ENCODE data around the gene KRT78. TPM values are rescaled to one million over a fixed set of nuclear protein-coding genes. Genes with fewer than 3 reads are reported as not detected.
"Not testable (repeated sequence)": the region's sequence is repeated elsewhere in the genome, so short reads cannot be mapped to it uniquely, and the experiment has no call there.

Gene KRT78
- total RNA-seq, 2 donors from 2014 or later = not detected

DNA sequence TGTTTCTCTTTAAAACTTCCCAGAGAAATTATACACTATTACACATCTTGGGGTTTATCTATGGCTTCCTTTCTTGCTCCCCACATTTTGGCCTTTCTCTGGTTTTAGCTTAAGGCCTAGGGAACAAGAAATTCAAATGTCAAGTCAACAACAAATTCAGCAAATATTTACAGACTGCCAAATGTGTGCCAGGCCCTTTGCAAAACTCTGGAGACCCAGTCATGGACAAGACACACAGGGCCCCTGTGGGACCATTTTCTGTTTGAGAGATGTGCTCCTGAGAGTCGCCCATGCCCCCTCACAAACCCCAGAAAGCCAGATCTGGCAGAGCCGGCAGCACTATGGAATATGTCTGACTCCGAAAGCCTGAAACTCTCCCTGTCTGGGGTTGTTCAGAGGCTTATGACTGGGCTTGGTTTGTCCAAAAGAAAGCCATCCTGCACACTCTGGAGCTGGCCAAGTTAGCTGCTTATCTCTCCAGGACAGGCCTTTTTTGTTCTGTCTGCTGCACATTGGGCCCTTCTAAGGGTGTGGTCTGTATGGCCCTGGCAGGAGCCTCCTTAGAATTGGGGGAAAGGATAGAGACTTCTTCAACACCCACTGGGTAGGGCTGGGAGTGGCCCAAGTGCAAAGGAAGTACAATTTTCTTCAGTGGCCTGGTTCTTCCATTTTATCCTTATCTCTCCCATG lies 51.8 kb downstream of the KRT78 start:
- H3K27ac ChIP-seq (ENCODE audit: low read depth, low read length) = no peak overlapping the region
- TF ChIP-seq, protein P1, sequence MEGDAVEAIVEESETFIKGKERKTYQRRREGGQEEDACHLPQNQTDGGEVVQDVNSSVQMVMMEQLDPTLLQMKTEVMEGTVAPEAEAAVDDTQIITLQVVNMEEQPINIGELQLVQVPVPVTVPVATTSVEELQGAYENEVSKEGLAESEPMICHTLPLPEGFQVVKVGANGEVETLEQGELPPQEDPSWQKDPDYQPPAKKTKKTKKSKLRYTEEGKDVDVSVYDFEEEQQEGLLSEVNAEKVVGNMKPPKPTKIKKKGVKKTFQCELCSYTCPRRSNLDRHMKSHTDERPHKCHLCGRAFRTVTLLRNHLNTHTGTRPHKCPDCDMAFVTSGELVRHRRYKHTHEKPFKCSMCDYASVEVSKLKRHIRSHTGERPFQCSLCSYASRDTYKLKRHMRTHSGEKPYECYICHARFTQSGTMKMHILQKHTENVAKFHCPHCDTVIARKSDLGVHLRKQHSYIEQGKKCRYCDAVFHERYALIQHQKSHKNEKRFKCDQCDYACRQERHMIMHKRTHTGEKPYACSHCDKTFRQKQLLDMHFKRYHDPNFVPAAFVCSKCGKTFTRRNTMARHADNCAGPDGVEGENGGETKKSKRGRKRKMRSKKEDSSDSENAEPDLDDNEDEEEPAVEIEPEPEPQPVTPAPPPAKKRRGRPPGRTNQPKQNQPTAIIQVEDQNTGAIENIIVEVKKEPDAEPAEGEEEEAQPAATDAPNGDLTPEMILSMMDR (conservative IDR thresholded peaks at IDR 0.05) = no peak
- no peak overlapping the region for H3K4me3 ChIP-seq (ENCODE audit: low read length)
- Mint-ChIP-seq H3K9me3 (no peaks in the 10 kb centered on the region), H3K27me3 (ENCODE audit: insufficient read depth) (peaks cover 9% of the 10 kb centered on the region), H3K4me1 (peaks cover 6% of the 10 kb centered on the region), H3K36me3 (ENCODE audit: low read depth) (no peaks in the 10 kb centered on the region), H3K4me3 (no peak overlapping the region), H3K27ac (no peak overlapping the region)
- no peak for DNase-seq
- no peaks in the 10 kb centered on the region for H3K27me3 ChIP-seq (ENCODE audit: control insufficient read depth, insufficient read depth, low read length, poor library complexity, severe bottlenecking)
- H3K36me3 ChIP-seq (ENCODE audit: control insufficient read depth, insufficient read depth, low read length) = no peaks in the 10 kb centered on the region
- no peaks in the 10 kb centered on the region for H3K9me3 ChIP-seq (ENCODE audit: control insufficient read depth, low read length)
- H3K9ac ChIP-seq (ENCODE audit: extremely low read depth, low read length, poor library complexity, severe bottlenecking) = no peak overlapping the region
- 87 to 91% methylated on average over 3 of the region's 3 CpGs for WGBS, 2 experiments (ENCODE audit: insufficient coverage in 1 of 2, insufficient read length in 1 of 2)
- no peaks in the 10 kb centered on the region for H3K4me1 ChIP-seq (ENCODE audit: control insufficient read depth, insufficient read depth, low read length)

DNA sequence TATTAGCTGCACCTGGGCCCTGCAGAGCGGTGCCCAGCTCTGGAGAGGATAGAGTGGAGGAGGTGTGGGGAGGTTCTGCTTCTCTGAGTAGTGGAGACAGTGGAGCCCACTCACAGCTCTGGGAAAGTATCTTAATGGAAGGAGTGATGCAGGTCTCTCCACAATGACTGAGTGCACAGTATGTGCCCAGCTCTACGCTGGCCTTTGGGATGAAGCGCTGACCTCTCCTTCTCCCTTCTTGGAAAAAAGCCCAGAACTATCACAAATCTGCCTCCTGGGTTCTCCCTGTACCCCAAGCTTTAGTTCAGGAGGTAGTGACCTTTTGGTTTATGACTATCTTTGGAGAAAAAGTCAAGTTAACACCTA lies 52.4 kb downstream of the KRT78 start:
- DNase-seq = no peak
- H3K9me3 Mint-ChIP-seq = no peaks in the 10 kb centered on the region
- H3K27me3 Mint-ChIP-seq (ENCODE audit: insufficient read depth) = peaks cover 11% of the 10 kb centered on the region
- no peaks in the 10 kb centered on the region for H3K4me1 ChIP-seq (ENCODE audit: control insufficient read depth, insufficient read depth, low read length)
- H3K27ac Mint-ChIP-seq = no peak overlapping the region
- peaks cover 6% of the 10 kb centered on the region for H3K4me1 Mint-ChIP-seq
- H3K36me3 ChIP-seq (ENCODE audit: control insufficient read depth, insufficient read depth, low read length) = no peaks in the 10 kb centered on the region
- no peaks in the 10 kb centered on the region for H3K9me3 ChIP-seq (ENCODE audit: control insufficient read depth, low read length)
- no peak overlapping the region for H3K27ac ChIP-seq (ENCODE audit: low read depth, low read length)
- TF ChIP-seq, protein P1 (conservative IDR thresholded peaks at IDR 0.05) = no peak
- WGBS, 2 experiments (ENCODE audit: insufficient coverage in 1 of 2, insufficient read length in 1 of 2) = 92 to 100% methylated on average over 1 to 3 of the region's 3 CpGs
- no peaks in the 10 kb centered on the region for H3K36me3 Mint-ChIP-seq (ENCODE audit: low read depth)
- no peak overlapping the region for H3K4me3 Mint-ChIP-seq
- H3K9ac ChIP-seq (ENCODE audit: extremely low read depth, low read length, poor library complexity, severe bottlenecking) = no peak overlapping the region
- H3K4me3 ChIP-seq (ENCODE audit: low read length) = no peak overlapping the region
- H3K27me3 ChIP-seq (ENCODE audit: control insufficient read depth, insufficient read depth, low read length, poor library complexity, severe bottlenecking) = no peaks in the 10 kb centered on the region

DNA sequence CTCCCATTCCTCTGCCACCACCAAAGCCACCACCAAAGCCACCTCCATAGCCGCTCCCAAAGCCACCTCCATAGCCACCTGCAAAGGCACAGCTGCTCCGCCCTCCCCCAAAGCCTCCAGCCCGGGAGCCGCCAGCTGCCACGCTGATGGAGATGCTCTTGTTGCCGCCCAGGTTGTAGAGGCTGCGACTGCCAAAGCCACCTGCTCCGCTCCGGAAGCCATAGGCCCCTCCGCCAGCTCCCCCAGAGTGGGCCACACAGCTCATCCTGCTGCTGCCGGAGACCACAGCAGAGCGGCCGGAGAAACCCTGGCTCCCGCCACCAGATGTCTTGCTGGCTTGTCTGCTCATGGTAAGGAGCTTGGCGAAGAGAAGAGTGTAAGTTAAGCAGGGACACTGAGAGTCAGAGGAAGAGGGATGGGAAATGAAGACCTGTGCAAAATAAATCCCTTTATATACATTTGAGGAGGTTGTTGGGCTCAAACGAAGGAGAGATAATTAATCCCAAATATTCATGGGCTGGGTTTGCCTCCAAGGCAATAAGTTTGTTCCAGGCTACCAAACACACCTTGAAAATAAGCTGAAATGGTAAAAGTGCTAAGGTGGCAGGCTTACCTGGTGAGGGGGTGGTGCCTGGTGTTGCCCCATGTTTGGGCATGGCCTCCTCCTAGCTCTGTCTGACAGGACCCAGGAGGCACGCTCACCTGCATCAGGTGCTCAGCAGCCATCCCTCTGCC lies 52.9 kb downstream of the KRT78 start, which contains the start of gene KRT3:
KRT3 (minus strand) TSS at position 424 of the 735 bp plus-strand sequence; CDS start at position 349, 75 bp downstream.
- TF ChIP-seq, protein P1 (conservative IDR thresholded peaks at IDR 0.05) = no peak
- H3K9ac ChIP-seq (ENCODE audit: extremely low read depth, low read length, poor library complexity, severe bottlenecking) = no peak within 1 kb of the TSS
- H3K9me3 ChIP-seq (ENCODE audit: control insufficient read depth, low read length) = no peaks in the 10 kb centered on the region
- no peak within 1 kb of the TSS for H3K27ac Mint-ChIP-seq
- 94% methylated on average over 11 to 17 of the region's 17 CpGs for WGBS, 2 experiments (ENCODE audit: insufficient coverage in 1 of 2, insufficient read length in 1 of 2)
- no peak within 1 kb of the TSS for H3K27ac ChIP-seq (ENCODE audit: low read depth, low read length)
- H3K36me3 Mint-ChIP-seq (ENCODE audit: low read depth) = no peaks in the 10 kb centered on the region
- peaks cover 6% of the 10 kb centered on the region for H3K4me1 Mint-ChIP-seq
- no peaks in the 10 kb centered on the region for H3K4me1 ChIP-seq (ENCODE audit: control insufficient read depth, insufficient read depth, low read length)
- no peak within 1 kb of the TSS for H3K4me3 ChIP-seq (ENCODE audit: low read length)
- no peak for DNase-seq
- H3K27me3 ChIP-seq (ENCODE audit: control insufficient read depth, insufficient read depth, low read length, poor library complexity, severe bottlenecking) = no peaks in the 10 kb centered on the region
- H3K36me3 ChIP-seq (ENCODE audit: control insufficient read depth, insufficient read depth, low read length) = no peaks in the 10 kb centered on the region
- peaks cover 11% of the 10 kb centered on the region for H3K27me3 Mint-ChIP-seq (ENCODE audit: insufficient read depth)
- no peak within 1 kb of the TSS for H3K4me3 Mint-ChIP-seq
- no peaks in the 10 kb centered on the region for H3K9me3 Mint-ChIP-seq

DNA sequence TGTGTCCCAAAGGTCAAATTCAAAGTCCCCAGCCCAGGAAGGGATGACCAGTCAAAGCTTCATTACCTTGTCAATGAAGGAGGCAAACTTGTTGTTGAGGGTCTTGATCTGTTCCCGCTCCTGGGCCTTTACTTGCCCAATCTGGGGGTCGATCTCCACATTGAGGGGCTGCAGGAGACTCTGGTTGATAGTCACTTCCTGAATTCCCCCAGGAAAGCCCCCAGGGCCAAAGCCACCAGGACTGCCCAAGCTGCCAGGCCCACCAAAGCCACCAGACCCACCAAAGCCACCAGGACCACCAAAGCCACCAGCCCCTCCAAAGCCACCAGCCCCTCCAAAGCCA lies 53.5 kb downstream of the KRT78 start:
- not testable (repeated sequence) for H3K9me3 ChIP-seq (ENCODE audit: control insufficient read depth, low read length); H3K27ac Mint-ChIP-seq; H3K36me3 Mint-ChIP-seq (ENCODE audit: low read depth); H3K27ac ChIP-seq (ENCODE audit: low read depth, low read length); H3K36me3 ChIP-seq (ENCODE audit: control insufficient read depth, insufficient read depth, low read length); H3K4me3 Mint-ChIP-seq; H3K4me3 ChIP-seq (ENCODE audit: low read length); H3K9me3 Mint-ChIP-seq; H3K4me1 ChIP-seq (ENCODE audit: control insufficient read depth, insufficient read depth, low read length); DNase-seq; H3K9ac ChIP-seq (ENCODE audit: extremely low read depth, low read length, poor library complexity, severe bottlenecking); H3K27me3 ChIP-seq (ENCODE audit: control insufficient read depth, insufficient read depth, low read length, poor library complexity, severe bottlenecking); H3K4me1 Mint-ChIP-seq
- peaks cover 11% of the 10 kb centered on the region for H3K27me3 Mint-ChIP-seq (ENCODE audit: insufficient read depth)
- WGBS, 2 experiments (ENCODE audit: insufficient coverage in 1 of 2, insufficient read length in 1 of 2) = 82 to 83% methylated on average over 2 of the region's 2 CpGs

Measured in endodermal cell (in vitro differentiated cells).